Hippocampal formation (tissue), 2 donors: ENCODE results near the gene GLRX.

Experiments
- DNase-seq, 2 donors: peaks; one replicate each; lab custom pipeline; 2025; lab: John Stamatoyannopoulos, UW

GLRX gene

GRCh38 chr5:95780597-95780996 is 41.9 kb downstream of the GLRX start:
- DNase-seq: no peak

GRCh38 chr5:95779611-95780010 is 42.9 kb downstream of the GLRX start:
- no peak for DNase-seq

GRCh38 chr5:95778713-95779436 is 43.7 kb downstream of the GLRX start:
- no peak for DNase-seq

- no peak for DNase-seq
Observed at GRCh38 chr5:95777441-95777840, 45.1 kb downstream of the GLRX start.

GRCh38 chr5:95773335-95774059 is 49.0 kb downstream of the GLRX start:
- DNase-seq: no peak

GRCh38 chr5:95771892-95772291 is 50.6 kb downstream of the GLRX start:
- no peak for DNase-seq

GRCh38 chr5:95770830-95771708 is 51.5 kb downstream of the GLRX start:
- no peak for DNase-seq

GRCh38 chr5:95768731-95769130 is 53.8 kb downstream of the GLRX start:
- DNase-seq: no peak

- DNase-seq: no peak
Observed at GRCh38 chr5:95763941-95764340, 58.6 kb downstream of the GLRX start.
